DOHH2 (cell line): ENCODE results near the gene BIK.

Source experiments
- H3F3A ChIP-seq: fragments of 200-600 bp; sonication (generic), shearing (Covaris generic); 2 replicates; pipeline ENCODE4 v1.6.0; 2016; ENCODE audit warnings: antibody characterized with exemption, mild to moderate bottlenecking; ENCODE audit not compliant: control insufficient read depth, insufficient read depth
- H3K27ac ChIP-seq: fragments of 200-600 bp; sonication (generic); 2 replicates; pipeline ENCODE4 v1.5.1; 2014; ENCODE audit warnings: low read depth, mild to moderate bottlenecking, low read length, moderate library complexity
- H3K27me3 ChIP-seq: fragments of 200-600 bp; sonication (generic); 2 replicates; pipeline ENCODE4 v1.6.1; 2014; ENCODE audit warnings: mild to moderate bottlenecking, low read length, mixed read lengths; ENCODE audit not compliant: control insufficient read depth
- H3K36me3 ChIP-seq: fragments of 200-600 bp; sonication (generic); 2 replicates; pipeline ENCODE4 v1.6.1; 2014; ENCODE audit warnings: mild to moderate bottlenecking, low read length, moderate library complexity, mixed read lengths; ENCODE audit not compliant: control insufficient read depth
- H3K4me1 ChIP-seq: fragments of 200-600 bp; sonication (generic); 2 replicates; pipeline ENCODE4 v1.6.1; 2014; ENCODE audit warnings: mild to moderate bottlenecking, low read length, mixed read lengths; ENCODE audit not compliant: control insufficient read depth
- H3K4me2 ChIP-seq: fragments of 200-600 bp; sonication (generic); 2 replicates; pipeline ENCODE4 v1.6.0; 2014; ENCODE audit warnings: mild to moderate bottlenecking, low read length, moderate library complexity
- H3K4me3 ChIP-seq: fragments of 200-600 bp; sonication (generic); 2 replicates; pipeline ENCODE4 v1.5.1; 2014; ENCODE audit warnings: mild to moderate bottlenecking, low read length, mixed read lengths
- H3K79me2 ChIP-seq: fragments of 200-600 bp; sonication (generic); 2 replicates; pipeline ENCODE4 v1.6.1; 2014; ENCODE audit warnings: mild to moderate bottlenecking, low read length, mixed read lengths; ENCODE audit not compliant: control insufficient read depth
- H3K9me2 ChIP-seq: fragments of 200-600 bp; sonication (generic); replicated peaks from 2 replicates; pipeline ENCODE4 v1.6.1; 2014; ENCODE audit warnings: mild to moderate bottlenecking, low read length, mixed read lengths; ENCODE audit not compliant: control insufficient read depth
- H3K9me3 ChIP-seq: fragments of 200-600 bp; sonication (generic); 2 replicates; pipeline ENCODE4 v1.6.1; 2014; ENCODE audit warnings: antibody characterized with exemption, low read length, mixed read lengths; ENCODE audit not compliant: control insufficient read depth, insufficient read depth
- H4K20me1 ChIP-seq: fragments of 200-600 bp; sonication (generic); 2 replicates; pipeline ENCODE4 v1.6.0; 2014; ENCODE audit warnings: low read depth, mild to moderate bottlenecking, antibody characterized with exemption, low read length, moderate library complexity; ENCODE audit not compliant: control insufficient read depth, insufficient read depth
- EZH2phosphoT487 ChIP-seq: fragments of 200-600 bp; sonication (generic); IDR thresholded peaks from 2 replicates; pipeline ENCODE4 v1.6.1; 2017; ENCODE audit warnings: borderline replicate concordance, mild to moderate bottlenecking, antibody characterized with exemption, low read length, moderate library complexity, mixed read lengths
- TF ChIP-seq, protein P1 (sequence below): fragments of 200-600 bp; sonication (generic); IDR thresholded peaks from one replicate; pipeline ENCODE4 v1.5.1; 2014; ENCODE audit warnings: antibody characterized with exemption, mild to moderate bottlenecking, low read depth, low read length; ENCODE audit not compliant: poor library complexity, severe bottlenecking

The BIK gene

DNA sequence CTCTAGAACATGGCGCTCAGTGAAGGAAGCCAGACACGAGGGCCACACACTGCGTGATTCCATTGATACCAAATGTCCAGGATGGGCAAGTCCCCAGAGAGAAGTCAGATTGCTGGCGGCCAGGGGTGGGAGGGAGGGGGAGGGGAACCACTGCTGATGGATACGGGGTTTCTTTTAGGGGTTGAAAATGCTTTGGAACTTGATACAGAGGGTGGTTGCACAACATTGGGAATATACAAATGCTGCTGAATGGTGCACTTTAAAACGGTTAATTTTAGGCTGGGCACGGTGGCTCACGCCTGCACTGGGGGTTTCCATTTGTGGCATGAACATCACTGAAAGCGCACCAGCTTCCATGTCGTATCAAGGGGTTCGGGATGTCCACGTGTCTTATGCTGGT, 45.9 kb downstream of the BIK start:
- no peaks in the 10 kb centered on the region for H3K79me2 ChIP-seq
- no peak overlapping the region for H3K4me3 ChIP-seq
- peaks cover 25% of the 10 kb centered on the region for H3K4me1 ChIP-seq
- no peaks in the 10 kb centered on the region for H3K9me2 ChIP-seq
- TF ChIP-seq, protein P1, sequence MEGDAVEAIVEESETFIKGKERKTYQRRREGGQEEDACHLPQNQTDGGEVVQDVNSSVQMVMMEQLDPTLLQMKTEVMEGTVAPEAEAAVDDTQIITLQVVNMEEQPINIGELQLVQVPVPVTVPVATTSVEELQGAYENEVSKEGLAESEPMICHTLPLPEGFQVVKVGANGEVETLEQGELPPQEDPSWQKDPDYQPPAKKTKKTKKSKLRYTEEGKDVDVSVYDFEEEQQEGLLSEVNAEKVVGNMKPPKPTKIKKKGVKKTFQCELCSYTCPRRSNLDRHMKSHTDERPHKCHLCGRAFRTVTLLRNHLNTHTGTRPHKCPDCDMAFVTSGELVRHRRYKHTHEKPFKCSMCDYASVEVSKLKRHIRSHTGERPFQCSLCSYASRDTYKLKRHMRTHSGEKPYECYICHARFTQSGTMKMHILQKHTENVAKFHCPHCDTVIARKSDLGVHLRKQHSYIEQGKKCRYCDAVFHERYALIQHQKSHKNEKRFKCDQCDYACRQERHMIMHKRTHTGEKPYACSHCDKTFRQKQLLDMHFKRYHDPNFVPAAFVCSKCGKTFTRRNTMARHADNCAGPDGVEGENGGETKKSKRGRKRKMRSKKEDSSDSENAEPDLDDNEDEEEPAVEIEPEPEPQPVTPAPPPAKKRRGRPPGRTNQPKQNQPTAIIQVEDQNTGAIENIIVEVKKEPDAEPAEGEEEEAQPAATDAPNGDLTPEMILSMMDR: no peak
- TF ChIP-seq EZH2phosphoT487: no peak
- no peak overlapping the region for H3K27ac ChIP-seq
- no peaks in the 10 kb centered on the region for H4K20me1 ChIP-seq
- no peaks in the 10 kb centered on the region for H3K9me3 ChIP-seq
- H3K27me3 ChIP-seq: peaks cover 14% of the 10 kb centered on the region
- H3F3A ChIP-seq: no peaks in the 10 kb centered on the region; the same call in 1 of the 2 replicates
- H3K4me2 ChIP-seq: no peak overlapping the region
- no peaks in the 10 kb centered on the region for H3K36me3 ChIP-seq

DNA sequence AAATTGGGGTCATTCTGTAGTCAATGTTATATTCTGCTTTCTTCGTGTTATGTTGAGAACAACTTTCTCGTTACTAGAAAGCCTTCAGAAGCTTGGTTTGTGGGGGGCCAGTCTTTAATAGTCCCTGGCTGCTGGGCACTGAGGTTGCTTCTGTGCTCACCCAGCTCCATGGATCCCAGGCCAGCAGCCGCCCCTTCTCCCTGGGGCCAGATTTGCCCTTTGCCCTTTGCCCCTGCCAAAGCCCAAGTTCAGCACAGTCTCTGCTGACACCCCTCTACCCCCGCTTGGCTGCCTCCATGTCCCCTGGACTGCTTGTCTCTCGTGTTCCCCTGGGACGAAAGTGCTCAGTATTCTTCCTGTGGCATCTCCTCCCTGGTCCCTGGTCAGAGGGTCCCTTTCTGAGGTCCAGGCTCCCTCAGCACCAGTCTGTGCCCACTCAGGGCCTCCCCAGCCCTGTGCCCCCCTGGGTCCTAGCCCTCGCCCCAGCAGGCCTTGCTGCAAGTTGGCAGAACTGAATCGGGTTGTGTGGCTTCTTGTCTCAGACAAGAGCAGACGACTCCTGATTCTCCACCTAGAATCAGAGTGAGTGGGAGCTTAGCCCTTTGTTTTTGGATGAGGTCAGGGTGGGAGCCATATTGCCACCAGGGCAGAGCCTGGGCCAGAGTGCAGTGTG, 47.5 kb downstream of the BIK start:
- Histone ChIP-seq H3K27me3 (no peaks in the 10 kb centered on the region), H3F3A (no peaks in the 10 kb centered on the region; the same call in 1 of the 2 replicates), H3K4me2 (no peak overlapping the region), H3K4me1 (peaks cover 9% of the 10 kb centered on the region), H3K9me2 (no peaks in the 10 kb centered on the region), H3K27ac (no peak overlapping the region), H3K36me3 (no peaks in the 10 kb centered on the region), H3K4me3 (no peak overlapping the region), H3K9me3 (no peaks in the 10 kb centered on the region), H4K20me1 (no peaks in the 10 kb centered on the region), H3K79me2 (no peaks in the 10 kb centered on the region)
- TF ChIP-seq EZH2phosphoT487: no peak
- TF ChIP-seq, protein P1: no peak

DNA sequence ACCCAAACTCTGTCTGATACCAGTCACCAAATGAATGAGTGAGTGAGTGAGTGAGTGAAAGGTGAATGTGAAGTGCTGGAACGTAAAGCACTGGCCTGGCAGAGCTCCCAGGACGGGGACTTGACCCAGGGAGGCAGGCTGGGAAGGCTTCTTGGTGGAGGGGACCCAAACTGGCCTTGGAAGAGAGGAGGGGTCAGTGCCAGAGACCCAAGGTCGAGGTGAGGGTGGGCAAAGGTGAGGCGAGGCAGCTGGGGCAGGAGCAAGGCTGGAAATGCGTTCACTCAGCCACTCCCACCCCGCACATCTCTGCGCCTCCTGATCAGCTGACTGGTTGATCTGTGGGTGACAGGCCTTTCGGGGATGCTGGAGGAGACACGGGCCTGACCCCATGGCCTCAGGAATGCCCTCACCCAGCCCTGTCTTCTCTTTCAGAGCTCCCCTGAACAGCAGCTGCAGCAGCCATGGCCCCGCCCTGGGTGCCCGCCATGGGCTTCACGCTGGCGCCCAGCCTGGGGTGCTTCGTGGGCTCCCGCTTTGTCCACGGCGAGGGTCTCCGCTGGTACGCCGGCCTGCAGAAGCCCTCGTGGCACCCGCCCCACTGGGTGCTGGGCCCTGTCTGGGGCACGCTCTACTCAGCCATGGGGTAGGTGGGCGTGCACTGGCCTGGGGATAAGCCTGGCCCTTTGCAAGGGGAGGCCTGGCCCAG, 48.4 kb downstream of the BIK start:
- no peak overlapping the region for H3K4me2 ChIP-seq
- H3K9me2 ChIP-seq: no peaks in the 10 kb centered on the region
- no peak for TF ChIP-seq EZH2phosphoT487
- TF ChIP-seq, protein P1: no peak
- peaks cover 8% of the 10 kb centered on the region for H3K4me1 ChIP-seq
- no peaks in the 10 kb centered on the region for H3K9me3 ChIP-seq
- H3F3A ChIP-seq: no peaks in the 10 kb centered on the region; the same call in 1 of the 2 replicates
- no peaks in the 10 kb centered on the region for H3K36me3 ChIP-seq
- H3K27ac ChIP-seq: no peak overlapping the region
- H3K79me2 ChIP-seq: no peaks in the 10 kb centered on the region
- no peak overlapping the region for H3K4me3 ChIP-seq
- no peaks in the 10 kb centered on the region for H4K20me1 ChIP-seq
- H3K27me3 ChIP-seq: peaks cover 7% of the 10 kb centered on the region
